ENCODE data around the gene LTF. TPM values are rescaled to one million over a fixed set of nuclear protein-coding genes. Genes with fewer than 3 reads are reported as not detected.

LTF gene
- 1.3 and 3.5 TPM in 2 replicates for total RNA-seq (2014; rRNA removed; shearing (Covaris generic))
- polyA plus RNA-seq (2016; fragmentation: Nextera tagmentation; extraction: Ambion mirVana), result 0.73 and 0.89 TPM in 2 replicates
- long read RNA-seq, result 0 reads

DNA sequence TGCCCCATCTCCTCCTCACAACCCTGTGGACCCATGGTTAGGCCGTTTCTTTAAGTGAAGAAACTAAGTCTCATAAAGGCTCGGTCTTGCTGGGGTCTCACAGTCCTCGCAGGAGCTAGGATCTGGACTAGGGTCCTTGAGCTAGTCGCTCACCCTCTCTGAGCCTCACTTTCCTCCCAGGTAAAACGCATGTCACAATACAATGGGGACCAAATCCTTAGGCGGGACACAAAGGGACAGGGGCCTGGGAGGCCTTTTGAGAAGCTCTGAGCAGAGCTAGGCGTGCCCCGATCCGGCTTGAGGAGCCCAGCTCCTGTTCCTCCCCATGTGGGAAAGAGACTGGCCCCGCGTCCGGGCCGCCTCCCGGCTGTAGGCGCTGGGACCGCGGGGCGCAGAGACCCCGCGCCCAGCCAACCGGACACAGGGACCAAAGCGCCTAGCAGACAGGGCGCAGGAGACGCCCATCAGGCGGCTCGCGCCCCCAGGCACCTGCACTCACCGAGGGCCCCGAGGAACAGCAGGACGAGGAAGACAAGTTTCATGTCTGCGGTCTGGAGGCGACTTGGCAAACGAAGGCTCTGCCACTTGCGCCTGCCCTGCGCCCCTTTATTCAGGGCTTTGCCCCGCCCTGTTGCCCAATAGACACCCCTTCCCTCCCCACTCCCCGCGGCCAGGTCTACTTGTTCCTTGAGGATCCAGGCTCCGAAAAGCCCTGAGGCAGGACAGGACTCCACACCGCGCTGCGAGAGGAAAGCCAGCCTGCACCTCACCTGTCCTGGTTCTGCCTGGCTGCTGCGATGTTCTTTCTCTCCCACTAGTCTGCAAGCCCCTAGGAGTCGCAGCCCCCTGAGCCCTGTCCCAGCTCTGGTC is at the start of gene LTF:
Gene LTF (minus strand): TSS at position 580 of the 870 bp plus-strand sequence. CDS start 38 bp downstream, at position 542.
- peak within 1 kb of the TSS; percentile 82 for H3K4me2 ChIP-seq
- H3K27ac Mint-ChIP-seq, result no peak within 1 kb of the TSS
- H3K27me3 Mint-ChIP-seq (ENCODE audit: insufficient read depth, low read depth, poor library complexity), result peaks cover 20% of the 10 kb centered on the region
- peaks cover 2% of the 10 kb centered on the region for H3K4me1 Mint-ChIP-seq
- no peaks in the 10 kb centered on the region for H3K9me2 ChIP-seq (ENCODE audit: insufficient read depth)
- H3K36me3 Mint-ChIP-seq (ENCODE audit: low read depth), result no peaks in the 10 kb centered on the region
- TF ChIP-seq STAT1 (IDR thresholded peaks at IDR 0.05; ENCODE audit: unreplicated experiment), result no peak
- TF ChIP-seq, protein P1, sequence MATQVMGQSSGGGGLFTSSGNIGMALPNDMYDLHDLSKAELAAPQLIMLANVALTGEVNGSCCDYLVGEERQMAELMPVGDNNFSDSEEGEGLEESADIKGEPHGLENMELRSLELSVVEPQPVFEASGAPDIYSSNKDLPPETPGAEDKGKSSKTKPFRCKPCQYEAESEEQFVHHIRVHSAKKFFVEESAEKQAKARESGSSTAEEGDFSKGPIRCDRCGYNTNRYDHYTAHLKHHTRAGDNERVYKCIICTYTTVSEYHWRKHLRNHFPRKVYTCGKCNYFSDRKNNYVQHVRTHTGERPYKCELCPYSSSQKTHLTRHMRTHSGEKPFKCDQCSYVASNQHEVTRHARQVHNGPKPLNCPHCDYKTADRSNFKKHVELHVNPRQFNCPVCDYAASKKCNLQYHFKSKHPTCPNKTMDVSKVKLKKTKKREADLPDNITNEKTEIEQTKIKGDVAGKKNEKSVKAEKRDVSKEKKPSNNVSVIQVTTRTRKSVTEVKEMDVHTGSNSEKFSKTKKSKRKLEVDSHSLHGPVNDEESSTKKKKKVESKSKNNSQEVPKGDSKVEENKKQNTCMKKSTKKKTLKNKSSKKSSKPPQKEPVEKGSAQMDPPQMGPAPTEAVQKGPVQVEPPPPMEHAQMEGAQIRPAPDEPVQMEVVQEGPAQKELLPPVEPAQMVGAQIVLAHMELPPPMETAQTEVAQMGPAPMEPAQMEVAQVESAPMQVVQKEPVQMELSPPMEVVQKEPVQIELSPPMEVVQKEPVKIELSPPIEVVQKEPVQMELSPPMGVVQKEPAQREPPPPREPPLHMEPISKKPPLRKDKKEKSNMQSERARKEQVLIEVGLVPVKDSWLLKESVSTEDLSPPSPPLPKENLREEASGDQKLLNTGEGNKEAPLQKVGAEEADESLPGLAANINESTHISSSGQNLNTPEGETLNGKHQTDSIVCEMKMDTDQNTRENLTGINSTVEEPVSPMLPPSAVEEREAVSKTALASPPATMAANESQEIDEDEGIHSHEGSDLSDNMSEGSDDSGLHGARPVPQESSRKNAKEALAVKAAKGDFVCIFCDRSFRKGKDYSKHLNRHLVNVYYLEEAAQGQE (IDR thresholded peaks at IDR 0.05; ENCODE audit: unreplicated experiment), result no peak
- no peak for TF ChIP-seq EZH2 (IDR thresholded peaks at IDR 0.05; ENCODE audit: low read depth, unreplicated experiment)
- TF ChIP-seq NANOG (IDR thresholded peaks at IDR 0.05; ENCODE audit: borderline replicate concordance), result no peak
- no peak for TF ChIP-seq EZH2phosphoT487 (IDR thresholded peaks at IDR 0.05; ENCODE audit: unreplicated experiment)
- no peak for TF ChIP-seq CREB1 (CRISPR knock-in tag; IDR thresholded peaks at IDR 0.05; ENCODE audit: low read depth)
- TF ChIP-seq POLR2AphosphoS5 (IDR thresholded peaks at IDR 0.05; ENCODE audit: low read depth), result no peak
- no peak for TF ChIP-seq ZNF331 (CRISPR knock-in tag; IDR thresholded peaks at IDR 0.05; ENCODE audit: low read depth)
- TF ChIP-seq, protein P2, sequence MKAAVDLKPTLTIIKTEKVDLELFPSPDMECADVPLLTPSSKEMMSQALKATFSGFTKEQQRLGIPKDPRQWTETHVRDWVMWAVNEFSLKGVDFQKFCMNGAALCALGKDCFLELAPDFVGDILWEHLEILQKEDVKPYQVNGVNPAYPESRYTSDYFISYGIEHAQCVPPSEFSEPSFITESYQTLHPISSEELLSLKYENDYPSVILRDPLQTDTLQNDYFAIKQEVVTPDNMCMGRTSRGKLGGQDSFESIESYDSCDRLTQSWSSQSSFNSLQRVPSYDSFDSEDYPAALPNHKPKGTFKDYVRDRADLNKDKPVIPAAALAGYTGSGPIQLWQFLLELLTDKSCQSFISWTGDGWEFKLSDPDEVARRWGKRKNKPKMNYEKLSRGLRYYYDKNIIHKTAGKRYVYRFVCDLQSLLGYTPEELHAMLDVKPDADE (IDR thresholded peaks at IDR 0.05), result no peak
- TF ChIP-seq, protein P3, sequence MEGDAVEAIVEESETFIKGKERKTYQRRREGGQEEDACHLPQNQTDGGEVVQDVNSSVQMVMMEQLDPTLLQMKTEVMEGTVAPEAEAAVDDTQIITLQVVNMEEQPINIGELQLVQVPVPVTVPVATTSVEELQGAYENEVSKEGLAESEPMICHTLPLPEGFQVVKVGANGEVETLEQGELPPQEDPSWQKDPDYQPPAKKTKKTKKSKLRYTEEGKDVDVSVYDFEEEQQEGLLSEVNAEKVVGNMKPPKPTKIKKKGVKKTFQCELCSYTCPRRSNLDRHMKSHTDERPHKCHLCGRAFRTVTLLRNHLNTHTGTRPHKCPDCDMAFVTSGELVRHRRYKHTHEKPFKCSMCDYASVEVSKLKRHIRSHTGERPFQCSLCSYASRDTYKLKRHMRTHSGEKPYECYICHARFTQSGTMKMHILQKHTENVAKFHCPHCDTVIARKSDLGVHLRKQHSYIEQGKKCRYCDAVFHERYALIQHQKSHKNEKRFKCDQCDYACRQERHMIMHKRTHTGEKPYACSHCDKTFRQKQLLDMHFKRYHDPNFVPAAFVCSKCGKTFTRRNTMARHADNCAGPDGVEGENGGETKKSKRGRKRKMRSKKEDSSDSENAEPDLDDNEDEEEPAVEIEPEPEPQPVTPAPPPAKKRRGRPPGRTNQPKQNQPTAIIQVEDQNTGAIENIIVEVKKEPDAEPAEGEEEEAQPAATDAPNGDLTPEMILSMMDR (conservative IDR thresholded peaks at IDR 0.05; ENCODE audit: low read depth in 2 of 2), result no peak
- TF ChIP-seq ZNF462 (CRISPR knock-in tag; IDR thresholded peaks at IDR 0.05), result no peak
- TF ChIP-seq JUNB (IDR thresholded peaks at IDR 0.05; ENCODE audit: unreplicated experiment), result no peak
- H3K4me3 Mint-ChIP-seq, result peak within 1 kb of the TSS; percentile 66
- H3K4me3 ChIP-seq, result peak within 1 kb of the TSS; percentile 64
- H3F3A ChIP-seq (replicated peaks; ENCODE audit: low read depth), result no peaks in the 10 kb centered on the region
- no peak within 1 kb of the TSS for H3K27ac ChIP-seq (ENCODE audit: low read depth)
- H3K79me2 ChIP-seq (replicated peaks; ENCODE audit: insufficient read depth), result no peaks in the 10 kb centered on the region
- peak within 1 kb of the TSS; percentile 99 for H2AFZ ChIP-seq
- peaks cover 6% of the 10 kb centered on the region; the same call in 1 of the 2 replicates for H3K4me1 ChIP-seq (ENCODE audit: insufficient read depth)
- H3K9me3 Mint-ChIP-seq, result no peaks in the 10 kb centered on the region; the same call in 1 of the 3 replicates
- DNase-seq (ENCODE audit: low spot score) (peak; percentile 56), ATAC-seq (peak; percentile 80)
- peaks cover 39% of the 10 kb centered on the region for H3K27me3 ChIP-seq (ENCODE audit: insufficient read depth)
- H3K36me3 ChIP-seq (ENCODE audit: insufficient read depth), result no peaks in the 10 kb centered on the region
- H4K20me1 ChIP-seq (replicated peaks; ENCODE audit: insufficient read depth), result no peaks in the 10 kb centered on the region
